Thymus (tissue), 11 donors: ENCODE data around the gene MZT2B. TPM values are rescaled to one million over a fixed set of nuclear protein-coding genes. Genes with fewer than 3 reads are reported as not detected.
A peak's percentile ranks its signal among the peaks of the same experiment; 100 is the strongest.
"Not testable (repeated sequence)": the region's sequence is repeated elsewhere in the genome, so short reads cannot be mapped to it uniquely, and the experiment has no call there.

Experiments
- DNase-seq, 9 donors: peaks; one replicate each; pipeline ENCODE4 v3.0.0-alpha.2; 2013; ENCODE audit warnings: low spot score in 9 of 9, low read depth in 6 of 9, missing footprints in 1 of 9
- H3K27ac ChIP-seq, 2 donors: one replicate each; pipeline ENCODE4 v1.5.1; 2013; ENCODE audit warnings: control low read depth in 1 of 2, low read depth in 1 of 2, low read length in 1 of 2, mild to moderate bottlenecking in 1 of 2, moderate library complexity in 1 of 2
- H3K27me3 ChIP-seq, 2 donors: one replicate each; pipeline ENCODE4 v1.5.1; 2013; ENCODE audit warnings: low read length in 1 of 2; ENCODE audit not compliant: control insufficient read depth in 2 of 2, insufficient read depth in 1 of 2
- H3K36me3 ChIP-seq, 2 donors: one replicate each; pipeline ENCODE4 v1.5.1; 2013; ENCODE audit warnings: low read length in 1 of 2, mild to moderate bottlenecking in 1 of 2, moderate library complexity in 1 of 2; ENCODE audit not compliant: control insufficient read depth in 2 of 2, insufficient read depth in 2 of 2
- H3K4me1 ChIP-seq, 2 donors: one replicate each; pipeline ENCODE4 v1.5.1; 2013; ENCODE audit warnings: low read length in 2 of 2; ENCODE audit not compliant: control insufficient read depth in 2 of 2, insufficient read depth in 2 of 2
- H3K4me3 ChIP-seq, 2 donors: one replicate each; pipeline ENCODE4 v1.5.1; 2013; ENCODE audit warnings: low read length in 2 of 2, control low read depth in 1 of 2, mild to moderate bottlenecking in 1 of 2
- H3K9me3 ChIP-seq, 2 donors: one replicate each; pipeline ENCODE4 v1.5.1; 2013; ENCODE audit warnings: low read length in 1 of 2, mild to moderate bottlenecking in 1 of 2; ENCODE audit not compliant: control insufficient read depth in 2 of 2, insufficient read depth in 1 of 2
- WGBS: extraction: QIAGEN DNeasy Blood & Tissue Kit; methylation state at CpG from one replicate; pipeline ENCODE4 v1.1.7; 2013; 5-methylcytosine and 5-hydroxymethylcytosine counted together
- polyA plus RNA-seq: library from polyadenylated mRNA; stranded (reverse); fragments of 200-250 nt; gene quantifications from one replicate; pipeline ENCODE4 v1.2.3, GENCODE V29; 2013
- total RNA-seq: library from RNA; stranded (reverse); fragments of 120-200 nt; gene quantifications from one replicate; pipeline ENCODE4 v1.2.4, GENCODE V29; 2013
- donor health status: healthy.

The MZT2B gene
- total and polyA plus RNA-seq, 2 donors: 141 to 326 TPM

DNA sequence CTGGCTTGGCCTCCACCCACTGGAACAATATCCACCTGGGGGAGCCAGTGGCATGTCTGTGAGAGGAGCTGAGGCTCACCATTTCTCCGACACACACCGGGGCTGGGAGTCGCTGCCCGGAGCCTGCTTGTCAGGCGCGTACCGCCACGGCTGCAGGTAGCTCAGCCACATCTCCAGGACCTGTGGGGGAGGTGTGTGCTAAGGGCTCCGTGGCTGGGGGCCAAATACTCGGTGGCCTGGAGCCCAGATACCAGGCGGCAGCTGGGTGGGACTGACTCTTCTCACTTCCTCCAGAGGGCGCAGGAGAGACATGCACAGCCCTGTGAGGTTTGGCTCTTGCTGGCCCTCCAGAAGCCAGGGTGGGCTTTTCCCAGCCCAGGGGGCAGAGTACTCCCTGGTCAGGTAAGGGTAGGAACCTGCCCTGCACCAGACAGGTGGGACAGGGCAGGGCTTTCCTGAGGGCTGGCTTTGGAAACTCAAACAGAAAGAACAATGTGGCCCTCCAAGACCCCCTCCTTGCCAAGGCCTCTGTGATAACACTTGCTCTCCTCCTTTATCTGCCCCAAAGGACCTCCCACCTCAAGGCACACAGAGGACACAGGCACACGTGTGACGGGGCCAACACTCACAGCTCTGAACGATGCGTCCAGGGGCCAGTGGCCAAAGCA is 26.0 kb upstream of the MZT2B start:
- H3K36me3 ChIP-seq: peaks cover 24 to 64% of the 10 kb centered on the region in 2 donors
- not testable (repeated sequence) for H3K27ac ChIP-seq, H3K4me3 ChIP-seq, H3K4me1 ChIP-seq, H3K9me3 ChIP-seq, H3K27me3 ChIP-seq
- DNase-seq: peak in 3 of 9 donors; percentile 14 to 35 (median 18)
- WGBS: 90% methylated on average over 16 of the region's 16 CpGs

DNA sequence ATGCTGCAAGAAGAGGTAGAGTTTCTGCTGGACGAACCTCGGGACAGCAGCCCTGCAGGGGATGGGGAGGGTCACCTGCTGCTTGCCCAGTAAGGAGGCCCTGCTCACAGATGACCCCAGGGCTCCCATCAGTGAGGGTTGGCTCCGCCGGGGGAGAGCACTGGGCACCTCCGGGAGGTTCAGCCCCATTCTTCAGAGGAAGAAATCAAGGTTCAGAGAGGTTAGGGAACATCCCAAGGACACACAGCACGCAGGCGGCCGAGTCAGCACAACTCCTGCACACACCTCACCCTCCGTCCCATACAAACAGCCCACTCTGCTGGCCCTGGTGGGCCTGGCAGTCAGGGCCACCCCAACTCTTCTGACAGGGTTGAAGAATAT is 25.4 kb upstream of the MZT2B start:
- H3K4me3 ChIP-seq: no peak overlapping the region
- no peaks in the 10 kb centered on the region for H3K9me3 ChIP-seq
- no peak for DNase-seq
- H3K27me3 ChIP-seq: no peaks in the 10 kb centered on the region
- H3K4me1 ChIP-seq: no peaks in the 10 kb centered on the region
- peaks cover 24 to 66% of the 10 kb centered on the region in 2 donors for H3K36me3 ChIP-seq
- WGBS: over 99% methylated on average over 9 of the region's 9 CpGs
- no peak overlapping the region for H3K27ac ChIP-seq

DNA sequence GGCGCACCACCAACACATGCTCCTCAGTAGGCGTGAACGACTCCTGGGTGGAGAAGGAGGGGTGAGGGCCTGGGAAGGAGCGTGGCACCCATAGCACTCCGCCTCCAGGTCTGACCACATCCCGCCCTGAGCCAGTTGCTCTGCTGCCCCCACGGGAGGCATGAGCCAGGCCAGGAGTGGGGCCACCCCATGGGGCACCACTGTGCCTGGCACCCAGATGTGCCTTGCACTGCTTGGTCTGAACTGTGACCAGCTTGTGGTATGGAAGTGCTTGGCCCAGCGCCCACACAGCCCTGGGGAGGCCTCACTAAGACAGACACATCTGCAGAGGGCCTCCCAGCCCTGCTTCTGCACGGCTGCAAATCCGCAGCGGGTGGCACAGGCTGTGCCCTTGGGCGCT is 24.7 kb upstream of the MZT2B start:
- not testable (repeated sequence) for H3K27me3 ChIP-seq, H3K4me3 ChIP-seq, H3K4me1 ChIP-seq, DNase-seq, H3K27ac ChIP-seq, H3K9me3 ChIP-seq
- 96% methylated on average over 11 of the region's 12 CpGs for WGBS
- peaks cover 17 to 63% of the 10 kb centered on the region in 2 donors for H3K36me3 ChIP-seq

DNA sequence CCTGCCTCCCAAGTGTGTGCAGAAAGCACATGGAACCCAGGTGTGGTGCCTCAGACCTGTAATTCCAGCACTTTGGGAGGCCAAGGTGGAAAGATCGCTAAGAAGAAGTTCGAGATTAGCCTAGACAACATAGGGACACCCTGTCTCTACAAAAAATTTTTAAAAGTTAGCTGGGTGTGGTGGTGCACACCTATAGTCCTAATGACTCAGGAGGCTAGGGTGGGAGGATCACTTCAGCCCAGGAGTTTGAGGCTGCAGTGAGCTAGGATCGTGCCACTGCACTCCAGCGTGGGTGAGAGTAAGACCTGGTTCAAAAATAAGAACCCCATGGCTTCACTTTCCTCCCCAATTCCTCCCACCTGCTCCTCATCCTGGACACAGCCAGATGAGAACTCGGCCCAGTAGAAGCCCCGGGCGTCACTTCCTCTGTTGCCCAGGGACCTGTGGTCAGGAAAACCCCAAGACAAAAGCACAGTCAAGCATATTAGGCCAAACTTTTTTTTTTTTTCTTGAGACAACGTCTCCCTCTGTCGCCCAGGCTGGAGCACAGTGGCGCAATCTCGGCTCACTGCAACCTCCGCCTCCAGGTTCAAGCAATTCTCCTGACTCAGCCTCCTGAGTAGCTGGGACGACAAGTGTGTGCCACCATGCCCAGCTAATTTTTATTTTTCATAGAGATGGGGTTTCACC is 24.1 kb upstream of the MZT2B start:
- not testable (repeated sequence) for H3K27ac ChIP-seq, DNase-seq
- 86% methylated on average over 13 of the region's 13 CpGs for WGBS

DNA sequence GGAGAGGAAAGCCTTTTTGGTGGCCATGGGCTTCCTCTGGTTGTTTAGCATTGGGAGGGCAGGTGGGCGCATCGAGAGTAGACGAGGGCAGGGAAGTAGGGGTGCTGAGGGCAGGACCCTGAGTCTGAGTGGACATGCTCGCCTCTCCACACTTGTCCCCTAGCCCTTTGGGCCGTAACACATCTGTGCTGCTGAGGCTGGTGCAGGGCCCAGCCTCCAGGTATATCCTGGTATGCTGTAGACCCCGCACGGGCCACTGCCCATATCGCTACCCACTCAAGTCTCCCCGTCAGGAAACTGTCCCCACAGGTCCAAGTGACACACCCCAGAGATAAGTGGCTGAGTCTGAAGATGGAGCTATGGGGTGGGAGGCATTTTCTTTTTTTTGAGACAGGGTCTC is 23.4 kb upstream of the MZT2B start:
- H3K36me3 ChIP-seq: peaks cover 17 to 63% of the 10 kb centered on the region in 2 donors
- no peaks in the 10 kb centered on the region for H3K27me3 ChIP-seq
- no peaks in the 10 kb centered on the region for H3K4me1 ChIP-seq
- 98% methylated on average over 9 of the region's 9 CpGs for WGBS
- no peak overlapping the region for H3K27ac ChIP-seq
- no peak overlapping the region for H3K4me3 ChIP-seq
- no peak for DNase-seq
- no peaks in the 10 kb centered on the region for H3K9me3 ChIP-seq

More for the DNA sequence above, 24.1 kb upstream of the MZT2B start:
- not testable (repeated sequence) for H3K4me1 ChIP-seq, H3K4me3 ChIP-seq, H3K9me3 ChIP-seq, H3K27me3 ChIP-seq
- peaks cover 20 to 63% of the 10 kb centered on the region in 2 donors for H3K36me3 ChIP-seq

DNA sequence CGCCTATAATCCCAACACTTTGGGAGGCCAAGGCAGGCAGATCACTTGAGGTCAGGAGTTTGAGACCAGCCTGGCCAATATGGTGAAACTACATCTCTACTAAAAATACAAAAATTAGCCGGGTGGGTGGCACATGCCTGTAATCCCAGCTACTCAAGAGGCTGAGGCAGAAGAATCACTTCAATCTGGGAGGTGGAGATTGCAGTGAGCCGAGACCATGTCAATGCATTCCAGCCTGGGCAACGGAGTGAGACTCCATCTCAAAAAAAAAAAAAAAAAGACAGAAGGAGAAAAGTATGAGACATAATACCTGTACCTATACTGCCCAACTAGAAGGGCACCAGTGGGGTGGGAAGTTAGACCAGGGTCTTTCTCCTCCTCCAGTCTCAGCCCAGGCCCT is 22.7 kb upstream of the MZT2B start:
- peaks cover 23 to 63% of the 10 kb centered on the region in 2 donors for H3K36me3 ChIP-seq
- DNase-seq, H3K27ac ChIP-seq, H3K4me1 ChIP-seq, H3K9me3 ChIP-seq, H3K4me3 ChIP-seq, H3K27me3 ChIP-seq: not testable (repeated sequence)
- 96% methylated on average over 4 of the region's 4 CpGs for WGBS

DNA sequence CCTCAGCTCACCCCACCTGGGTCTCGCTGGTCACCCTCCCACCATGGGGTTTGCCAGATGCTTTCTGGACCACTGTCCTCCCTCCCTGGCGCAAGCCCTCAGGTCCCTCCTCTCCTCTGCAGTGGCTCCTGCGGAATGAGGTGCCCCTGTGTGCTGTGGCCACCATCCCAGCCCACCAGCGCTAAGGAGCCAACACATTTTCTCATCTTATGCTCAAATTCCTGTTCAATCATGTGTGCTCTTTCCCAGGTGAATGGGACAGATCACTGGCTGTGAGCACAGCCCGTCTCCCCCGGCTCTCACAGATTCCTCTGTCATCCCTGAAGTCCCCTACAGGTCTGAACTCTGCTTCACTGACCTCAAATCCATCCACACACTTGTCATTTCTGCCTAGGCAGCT is 21.9 kb upstream of the MZT2B start:
- Histone ChIP-seq H3K4me1 (no peaks in the 10 kb centered on the region), H3K9me3 (no peaks in the 10 kb centered on the region), H3K27me3 (no peaks in the 10 kb centered on the region), H3K36me3 (peaks cover 21 to 62% of the 10 kb centered on the region in 2 donors), H3K27ac (no peak overlapping the region), H3K4me3 (no peak overlapping the region)
- 98% methylated on average over 6 of the region's 6 CpGs for WGBS
- DNase-seq: no peak

DNA sequence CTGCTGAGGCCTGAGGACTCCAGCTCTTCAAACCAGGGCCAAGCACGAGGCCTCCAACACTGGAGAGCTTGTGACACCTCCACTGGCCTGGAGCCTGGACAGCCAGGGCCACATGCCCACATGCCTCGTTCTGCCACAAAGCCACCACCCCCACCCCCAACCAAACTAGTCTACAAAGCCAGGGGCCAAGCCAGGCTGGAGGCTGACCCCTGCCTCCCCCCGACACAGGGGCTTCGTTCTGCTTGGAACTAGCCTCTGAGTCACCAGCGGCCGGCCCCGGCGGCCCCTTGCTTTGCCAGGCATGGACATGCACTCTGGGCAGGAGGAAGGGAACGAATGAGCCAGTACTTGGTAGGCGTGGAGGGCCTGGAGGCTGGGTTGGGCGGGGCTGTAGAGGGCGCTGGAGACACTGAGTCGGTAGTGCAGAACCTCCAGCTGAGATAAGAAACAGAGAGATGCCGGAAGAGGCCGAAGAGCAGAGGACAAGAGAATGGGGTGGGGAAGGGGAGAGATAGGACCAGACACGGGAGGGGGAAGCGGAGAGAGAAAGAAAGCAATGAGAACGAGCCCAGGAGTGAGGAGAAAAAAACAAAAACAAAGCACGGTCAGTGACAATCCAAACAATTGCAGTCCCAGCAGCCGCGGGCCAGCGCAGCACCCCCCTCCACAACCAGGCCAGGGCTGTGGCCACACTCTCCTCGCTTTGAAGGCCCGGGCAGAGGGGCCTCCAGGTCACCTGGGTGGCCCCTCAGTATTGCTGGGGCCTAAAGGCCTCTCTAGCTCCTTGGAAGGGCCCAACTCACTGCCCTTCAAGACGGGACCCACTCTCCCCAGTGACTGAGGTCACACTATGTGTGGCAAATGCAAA is 21.0 kb upstream of the MZT2B start:
- H3K27ac ChIP-seq, H3K9me3 ChIP-seq, DNase-seq, H3K27me3 ChIP-seq, H3K4me1 ChIP-seq, H3K4me3 ChIP-seq: not testable (repeated sequence)
- peaks cover 28 to 64% of the 10 kb centered on the region in 2 donors for H3K36me3 ChIP-seq
- 97% methylated on average over 25 of the region's 25 CpGs for WGBS

DNA sequence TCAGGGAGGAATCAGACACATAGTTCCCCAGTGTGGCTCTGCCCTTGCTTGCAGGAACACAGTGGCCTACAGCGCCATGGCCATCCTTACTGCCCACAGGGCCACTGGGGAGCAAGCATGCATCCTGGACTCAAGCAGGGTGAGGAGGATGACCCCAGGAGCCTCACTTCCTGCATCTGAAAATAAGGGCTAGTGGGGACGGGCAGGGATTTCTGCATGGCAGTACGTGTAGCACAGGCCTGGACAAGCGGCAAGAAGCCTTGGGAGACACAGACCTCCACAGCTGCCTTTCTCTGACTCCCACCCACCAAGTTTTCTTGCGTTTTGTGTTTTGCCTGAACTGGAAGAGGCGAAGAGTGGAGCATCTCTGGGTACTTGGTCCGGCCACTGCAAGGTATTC is 19.6 kb upstream of the MZT2B start:
- H3K27me3 ChIP-seq, DNase-seq, H3K4me3 ChIP-seq, H3K27ac ChIP-seq, H3K4me1 ChIP-seq, H3K9me3 ChIP-seq: not testable (repeated sequence)
- 92% methylated on average over 7 of the region's 7 CpGs for WGBS
- peaks cover 41 to 73% of the 10 kb centered on the region in 2 donors for H3K36me3 ChIP-seq
